HCT116 (cell line): ENCODE measurements around the gene DSG1.

Experiments
- CEBPB ChIP-seq: IDR thresholded peaks from 2 replicates; pipeline ENCODE4 v1.6.1; 2012; ENCODE audit warnings: low read depth
- CTCF ChIP-seq, 3 experiments: fragments of 200-600 bp in 1 of 3; sonication (generic) in 1 of 3; IDR thresholded peaks in 2 of 3; conservative IDR thresholded peaks in 1 of 3; 2 replicates each; pipeline ENCODE4 v1.5.1; 2012 to 2017; ENCODE audit warnings: low read depth in 2 of 3, low read length in 2 of 3, antibody characterized with exemption in 1 of 3, borderline replicate concordance in 1 of 3, control low read depth in 1 of 3, mild to moderate bottlenecking in 1 of 3, mixed read lengths in 1 of 3, mixed run types in 1 of 3, moderate library complexity in 1 of 3; ENCODE audit not compliant: insufficient read depth in 1 of 3
- JUND ChIP-seq: IDR thresholded peaks from 2 replicates; pipeline ENCODE4 v1.6.1; 2012
- POLR2A ChIP-seq: IDR thresholded peaks from 2 replicates; pipeline ENCODE4 v1.7.0; 2011; ENCODE audit warnings: borderline replicate concordance; ENCODE audit not compliant: insufficient read depth, insufficient read length; ENCODE audit errors: extremely low read depth
- POLR2AphosphoS5 ChIP-seq: IDR thresholded peaks from 2 replicates; pipeline ENCODE4 v1.6.1; 2011; ENCODE audit warnings: mild to moderate bottlenecking, low read depth, low read length, moderate library complexity
- REST ChIP-seq: IDR thresholded peaks from 2 replicates; pipeline ENCODE4 v1.6.1; 2012; ENCODE audit warnings: low read depth
- SP1 ChIP-seq: IDR thresholded peaks from 2 replicates; pipeline ENCODE4 v1.6.1; 2012; ENCODE audit warnings: low read depth
- YY1 ChIP-seq: IDR thresholded peaks from 2 replicates; pipeline ENCODE4 v1.6.1; 2011; ENCODE audit warnings: low read length, low read depth, moderate library complexity, mild to moderate bottlenecking; ENCODE audit not compliant: insufficient replicate concordance; ENCODE audit errors: extremely low read depth
- ZNF274 ChIP-seq: fragments of 200-500 bp; sonication (Bioruptor generic); IDR thresholded peaks from 2 replicates; pipeline ENCODE4 v1.6.1; 2014; ENCODE audit warnings: mild to moderate bottlenecking, low read depth, low read length, inconsistent platforms
- TF ChIP-seq, protein P1 (sequence below): IDR thresholded peaks from 2 replicates; pipeline ENCODE4 v1.6.1; 2011; ENCODE audit warnings: mild to moderate bottlenecking, low read length, moderate library complexity; ENCODE audit not compliant: insufficient replicate concordance; ENCODE audit errors: extremely low read depth

- no peak for TF ChIP-seq CTCF (IDR thresholded peaks at IDR 0.05 in 2 of 3, conservative IDR thresholded peaks at IDR 0.05 in 1 of 3; ENCODE audit: borderline replicate concordance in 1 of 3, insufficient read depth in 1 of 3, low read depth in 2 of 3, low read length in 2 of 3)
- no peak for TF ChIP-seq POLR2A
- TF ChIP-seq, protein P1, sequence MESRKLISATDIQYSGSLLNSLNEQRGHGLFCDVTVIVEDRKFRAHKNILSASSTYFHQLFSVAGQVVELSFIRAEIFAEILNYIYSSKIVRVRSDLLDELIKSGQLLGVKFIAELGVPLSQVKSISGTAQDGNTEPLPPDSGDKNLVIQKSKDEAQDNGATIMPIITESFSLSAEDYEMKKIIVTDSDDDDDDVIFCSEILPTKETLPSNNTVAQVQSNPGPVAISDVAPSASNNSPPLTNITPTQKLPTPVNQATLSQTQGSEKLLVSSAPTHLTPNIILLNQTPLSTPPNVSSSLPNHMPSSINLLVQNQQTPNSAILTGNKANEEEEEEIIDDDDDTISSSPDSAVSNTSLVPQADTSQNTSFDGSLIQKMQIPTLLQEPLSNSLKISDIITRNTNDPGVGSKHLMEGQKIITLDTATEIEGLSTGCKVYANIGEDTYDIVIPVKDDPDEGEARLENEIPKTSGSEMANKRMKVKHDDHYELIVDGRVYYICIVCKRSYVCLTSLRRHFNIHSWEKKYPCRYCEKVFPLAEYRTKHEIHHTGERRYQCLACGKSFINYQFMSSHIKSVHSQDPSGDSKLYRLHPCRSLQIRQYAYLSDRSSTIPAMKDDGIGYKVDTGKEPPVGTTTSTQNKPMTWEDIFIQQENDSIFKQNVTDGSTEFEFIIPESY = no peak
- no peak for TF ChIP-seq REST
- no peak for TF ChIP-seq JUND
- no peak for TF ChIP-seq YY1
- no peak for TF ChIP-seq POLR2AphosphoS5
- no peak for TF ChIP-seq ZNF274
- no peak for TF ChIP-seq CEBPB
- TF ChIP-seq SP1 = no peak
These were observed 75.3 kb downstream of the DSG1 start for GRCh38 chr18:31393286-31393685.
